Measurements from ENCODE around the gene HRH1. TPM values are rescaled to one million over a fixed set of nuclear protein-coding genes. Genes with fewer than 3 reads are reported as not detected.

The HRH1 gene
- total and polyA plus RNA-seq, 2 experiments from 2014 or later, result not detected

DNA sequence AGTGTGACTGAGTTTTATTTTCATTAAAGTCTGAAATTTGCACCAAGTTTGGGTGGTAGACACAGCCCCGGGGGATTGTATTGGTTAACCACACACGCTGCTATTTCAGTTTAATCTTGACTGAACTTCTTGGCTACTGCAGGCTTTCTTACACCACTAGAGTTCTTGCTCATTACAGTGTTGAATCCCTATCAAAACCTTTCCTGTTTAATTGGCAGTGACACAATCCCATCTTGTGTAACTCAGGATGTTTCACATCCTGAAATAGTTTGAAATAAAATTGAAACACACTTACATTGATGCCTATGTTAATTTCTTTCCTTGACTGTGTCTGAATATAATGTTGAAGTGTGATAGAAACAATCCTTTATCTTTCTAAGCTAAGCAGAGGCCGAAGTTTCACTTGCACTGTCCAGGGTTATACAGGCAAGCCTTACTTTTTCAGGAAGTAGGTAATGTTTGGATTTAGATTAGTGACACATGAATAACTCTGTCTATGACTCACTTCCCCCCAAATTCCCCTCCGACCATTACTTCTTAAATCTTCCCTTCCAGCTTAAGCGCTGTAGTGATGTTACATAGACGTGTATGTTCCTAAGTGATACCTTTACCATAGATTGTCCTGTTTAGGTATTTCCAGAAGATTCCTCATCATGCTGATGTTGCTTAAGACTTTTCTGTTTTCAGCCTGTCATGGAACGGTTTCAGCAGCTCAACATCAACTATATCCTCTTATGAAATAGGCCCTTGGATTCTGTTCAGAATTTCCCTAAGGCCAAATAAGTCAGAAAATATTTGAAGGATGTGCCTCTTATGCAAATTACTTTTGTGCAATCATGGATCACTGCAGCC, 134.7 kb downstream of the HRH1 start (continued):
- TF ChIP-seq, protein P1, sequence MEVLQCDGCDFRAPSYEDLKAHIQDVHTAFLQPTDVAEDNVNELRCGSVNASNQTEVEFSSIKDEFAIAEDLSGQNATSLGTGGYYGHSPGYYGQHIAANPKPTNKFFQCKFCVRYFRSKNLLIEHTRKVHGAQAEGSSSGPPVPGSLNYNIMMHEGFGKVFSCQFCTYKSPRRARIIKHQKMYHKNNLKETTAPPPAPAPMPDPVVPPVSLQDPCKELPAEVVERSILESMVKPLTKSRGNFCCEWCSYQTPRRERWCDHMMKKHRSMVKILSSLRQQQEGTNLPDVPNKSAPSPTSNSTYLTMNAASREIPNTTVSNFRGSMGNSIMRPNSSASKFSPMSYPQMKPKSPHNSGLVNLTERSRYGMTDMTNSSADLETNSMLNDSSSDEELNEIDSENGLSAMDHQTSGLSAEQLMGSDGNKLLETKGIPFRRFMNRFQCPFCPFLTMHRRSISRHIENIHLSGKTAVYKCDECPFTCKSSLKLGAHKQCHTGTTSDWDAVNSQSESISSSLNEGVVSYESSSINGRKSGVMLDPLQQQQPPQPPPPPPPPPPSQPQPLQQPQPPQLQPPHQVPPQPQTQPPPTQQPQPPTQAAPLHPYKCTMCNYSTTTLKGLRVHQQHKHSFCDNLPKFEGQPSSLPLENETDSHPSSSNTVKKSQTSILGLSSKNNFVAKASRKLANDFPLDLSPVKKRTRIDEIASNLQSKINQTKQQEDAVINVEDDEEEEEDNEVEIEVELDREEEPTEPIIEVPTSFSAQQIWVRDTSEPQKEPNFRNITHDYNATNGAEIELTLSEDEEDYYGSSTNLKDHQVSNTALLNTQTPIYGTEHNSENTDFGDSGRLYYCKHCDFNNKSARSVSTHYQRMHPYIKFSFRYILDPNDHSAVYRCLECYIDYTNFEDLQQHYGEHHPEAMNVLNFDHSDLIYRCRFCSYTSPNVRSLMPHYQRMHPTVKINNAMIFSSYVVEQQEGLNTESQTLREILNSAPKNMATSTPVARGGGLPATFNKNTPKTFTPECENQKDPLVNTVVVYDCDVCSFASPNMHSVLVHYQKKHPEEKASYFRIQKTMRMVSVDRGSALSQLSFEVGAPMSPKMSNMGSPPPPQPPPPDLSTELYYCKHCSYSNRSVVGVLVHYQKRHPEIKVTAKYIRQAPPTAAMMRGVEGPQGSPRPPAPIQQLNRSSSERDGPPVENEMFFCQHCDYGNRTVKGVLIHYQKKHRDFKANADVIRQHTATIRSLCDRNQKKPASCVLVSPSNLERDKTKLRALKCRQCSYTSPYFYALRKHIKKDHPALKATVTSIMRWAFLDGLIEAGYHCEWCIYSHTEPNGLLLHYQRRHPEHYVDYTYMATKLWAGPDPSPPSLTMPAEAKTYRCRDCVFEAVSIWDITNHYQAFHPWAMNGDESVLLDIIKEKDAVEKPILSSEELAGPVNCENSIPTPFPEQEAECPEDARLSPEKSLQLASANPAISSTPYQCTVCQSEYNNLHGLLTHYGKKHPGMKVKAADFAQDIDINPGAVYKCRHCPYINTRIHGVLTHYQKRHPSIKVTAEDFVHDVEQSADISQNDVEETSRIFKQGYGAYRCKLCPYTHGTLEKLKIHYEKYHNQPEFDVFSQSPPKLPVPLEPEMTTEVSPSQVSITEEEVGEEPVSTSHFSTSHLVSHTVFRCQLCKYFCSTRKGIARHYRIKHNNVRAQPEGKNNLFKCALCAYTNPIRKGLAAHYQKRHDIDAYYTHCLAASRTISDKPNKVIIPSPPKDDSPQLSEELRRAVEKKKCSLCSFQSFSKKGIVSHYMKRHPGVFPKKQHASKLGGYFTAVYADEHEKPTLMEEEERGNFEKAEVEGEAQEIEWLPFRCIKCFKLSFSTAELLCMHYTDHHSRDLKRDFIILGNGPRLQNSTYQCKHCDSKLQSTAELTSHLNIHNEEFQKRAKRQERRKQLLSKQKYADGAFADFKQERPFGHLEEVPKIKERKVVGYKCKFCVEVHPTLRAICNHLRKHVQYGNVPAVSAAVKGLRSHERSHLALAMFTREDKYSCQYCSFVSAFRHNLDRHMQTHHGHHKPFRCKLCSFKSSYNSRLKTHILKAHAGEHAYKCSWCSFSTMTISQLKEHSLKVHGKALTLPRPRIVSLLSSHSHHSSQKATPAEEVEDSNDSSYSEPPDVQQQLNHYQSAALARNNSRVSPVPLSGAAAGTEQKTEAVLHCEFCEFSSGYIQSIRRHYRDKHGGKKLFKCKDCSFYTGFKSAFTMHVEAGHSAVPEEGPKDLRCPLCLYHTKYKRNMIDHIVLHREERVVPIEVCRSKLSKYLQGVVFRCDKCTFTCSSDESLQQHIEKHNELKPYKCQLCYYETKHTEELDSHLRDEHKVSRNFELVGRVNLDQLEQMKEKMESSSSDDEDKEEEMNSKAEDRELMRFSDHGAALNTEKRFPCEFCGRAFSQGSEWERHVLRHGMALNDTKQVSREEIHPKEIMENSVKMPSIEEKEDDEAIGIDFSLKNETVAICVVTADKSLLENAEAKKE (CRISPR knock-in tag; IDR thresholded peaks at IDR 0.05), result no peak
- TF ChIP-seq CREB1 (CRISPR knock-in tag; IDR thresholded peaks at IDR 0.05; ENCODE audit: low read depth) (no peak), REST (IDR thresholded peaks at IDR 0.05; ENCODE audit: unreplicated experiment) (no peak)

DNA sequence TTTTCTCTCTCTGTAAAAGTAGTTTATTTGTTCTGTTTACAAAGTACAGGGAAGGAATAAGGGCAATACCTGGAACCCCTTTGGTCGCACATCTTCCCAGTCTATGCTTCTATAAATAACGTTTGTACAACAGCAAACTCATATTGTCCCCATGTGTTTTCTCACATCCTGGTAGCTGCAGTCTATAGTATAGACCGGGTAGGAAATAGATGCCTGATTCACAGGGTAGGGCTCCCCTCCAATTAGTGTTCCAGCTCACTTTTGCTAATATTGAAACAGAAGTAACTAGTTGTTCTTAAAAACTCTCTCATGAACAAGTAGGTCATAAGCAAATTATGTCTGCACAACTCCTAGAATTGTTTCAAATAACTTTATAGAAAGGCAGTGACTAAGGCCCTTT, 135.6 kb downstream of the HRH1 start:
- DNase-seq (ENCODE audit: low spot score) (no peak), ATAC-seq (no peak)
- TF ChIP-seq ZNF114 (CRISPR knock-in tag; IDR thresholded peaks at IDR 0.05) (no peak), STAT1 (IDR thresholded peaks at IDR 0.05; ENCODE audit: unreplicated experiment) (no peak), EZH2phosphoT487 (IDR thresholded peaks at IDR 0.05; ENCODE audit: unreplicated experiment) (no peak), CREB1 (CRISPR knock-in tag; IDR thresholded peaks at IDR 0.05; ENCODE audit: low read depth) (no peak)
- Histone ChIP-seq H3F3A (replicated peaks; ENCODE audit: low read depth) (no peaks in the 10 kb centered on the region), H3K36me3 (ENCODE audit: insufficient read depth) (no peaks in the 10 kb centered on the region), H3K4me3 (no peak overlapping the region), H2AFZ (no peak overlapping the region), H3K4me2 (no peak overlapping the region), H3K79me2 (replicated peaks; ENCODE audit: insufficient read depth) (no peaks in the 10 kb centered on the region), H3K27me3 (ENCODE audit: insufficient read depth) (no peaks in the 10 kb centered on the region), H4K20me1 (replicated peaks; ENCODE audit: insufficient read depth) (no peaks in the 10 kb centered on the region; the same call in 1 of the 2 replicates), H3K9me2 (ENCODE audit: insufficient read depth) (no peaks in the 10 kb centered on the region), H3K4me1 (ENCODE audit: insufficient read depth) (no peaks in the 10 kb centered on the region), H3K27ac (ENCODE audit: low read depth) (no peak overlapping the region)
- H3K4me3 Mint-ChIP-seq, result no peak overlapping the region
- no peaks in the 10 kb centered on the region for H3K36me3 Mint-ChIP-seq (ENCODE audit: low read depth)
- H3K27ac Mint-ChIP-seq, result no peak overlapping the region
- H3K27me3 Mint-ChIP-seq (ENCODE audit: insufficient read depth, low read depth, poor library complexity), result no peaks in the 10 kb centered on the region
- no peaks in the 10 kb centered on the region for H3K9me3 Mint-ChIP-seq
- no peaks in the 10 kb centered on the region for H3K4me1 Mint-ChIP-seq
